Retinal pigment epithelial cell (primary cell): Measurements from ENCODE around the gene PSEN1.

Experiments used
- DNase-seq: peaks from one replicate; pipeline ENCODE4 v3.0.0-alpha.2; 2010; ENCODE audit warnings: low read depth
- H3K4me3 ChIP-seq: 2 replicates; pipeline ENCODE4 v1.5.1; 2011; ENCODE audit warnings: mild to moderate bottlenecking, low read length, control low read depth, moderate library complexity
- TF ChIP-seq, protein P1 (sequence below): conservative IDR thresholded peaks from 2 replicates; pipeline ENCODE4 v1.5.1; 2011; ENCODE audit warnings: low read depth, low read length, control low read depth, inconsistent platforms

The PSEN1 gene

GRCh38 chr14:73246387-73247150 is 110.3 kb downstream of the PSEN1 start:
- DNase-seq: no peak
- H3K4me3 ChIP-seq: peak overlapping the region; percentile 58
- TF ChIP-seq, protein P1, sequence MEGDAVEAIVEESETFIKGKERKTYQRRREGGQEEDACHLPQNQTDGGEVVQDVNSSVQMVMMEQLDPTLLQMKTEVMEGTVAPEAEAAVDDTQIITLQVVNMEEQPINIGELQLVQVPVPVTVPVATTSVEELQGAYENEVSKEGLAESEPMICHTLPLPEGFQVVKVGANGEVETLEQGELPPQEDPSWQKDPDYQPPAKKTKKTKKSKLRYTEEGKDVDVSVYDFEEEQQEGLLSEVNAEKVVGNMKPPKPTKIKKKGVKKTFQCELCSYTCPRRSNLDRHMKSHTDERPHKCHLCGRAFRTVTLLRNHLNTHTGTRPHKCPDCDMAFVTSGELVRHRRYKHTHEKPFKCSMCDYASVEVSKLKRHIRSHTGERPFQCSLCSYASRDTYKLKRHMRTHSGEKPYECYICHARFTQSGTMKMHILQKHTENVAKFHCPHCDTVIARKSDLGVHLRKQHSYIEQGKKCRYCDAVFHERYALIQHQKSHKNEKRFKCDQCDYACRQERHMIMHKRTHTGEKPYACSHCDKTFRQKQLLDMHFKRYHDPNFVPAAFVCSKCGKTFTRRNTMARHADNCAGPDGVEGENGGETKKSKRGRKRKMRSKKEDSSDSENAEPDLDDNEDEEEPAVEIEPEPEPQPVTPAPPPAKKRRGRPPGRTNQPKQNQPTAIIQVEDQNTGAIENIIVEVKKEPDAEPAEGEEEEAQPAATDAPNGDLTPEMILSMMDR: no peak

GRCh38 chr14:73248108-73248868 is 112.0 kb downstream of the PSEN1 start:
- TF ChIP-seq, protein P1: no peak
- no peak for DNase-seq
- H3K4me3 ChIP-seq: no peak overlapping the region

GRCh38 chr14:73249108-73249507 is 112.8 kb downstream of the PSEN1 start:
- H3K4me3 ChIP-seq: no peak overlapping the region
- no peak for DNase-seq
- TF ChIP-seq, protein P1: no peak

GRCh38 chr14:73249564-73250316 is 113.4 kb downstream of the PSEN1 start:
- TF ChIP-seq, protein P1: no peak
- DNase-seq: no peak
- H3K4me3 ChIP-seq: no peak overlapping the region

DNA sequence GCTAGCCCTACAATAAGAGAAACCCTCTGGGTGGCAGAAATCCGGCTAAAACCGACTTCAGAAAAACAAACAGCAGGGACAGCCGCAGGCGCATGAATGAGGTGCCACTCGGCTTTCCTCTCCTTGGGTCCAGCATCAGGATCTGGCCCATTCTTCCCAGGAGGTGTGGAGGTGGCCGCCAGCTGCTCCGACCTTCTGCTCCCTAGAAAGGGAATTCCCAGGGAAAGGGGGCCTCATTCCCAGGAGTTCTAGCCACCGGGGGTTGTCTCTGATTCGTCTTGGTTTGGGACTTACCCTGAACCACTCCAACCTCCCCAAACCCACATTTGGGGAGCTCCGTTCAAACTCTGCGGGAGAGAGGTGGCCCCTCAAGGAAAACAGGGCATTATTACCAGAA is 114.0 kb downstream of the PSEN1 start:
- H3K4me3 ChIP-seq: no peak overlapping the region
- TF ChIP-seq, protein P1: no peak
- DNase-seq: no peak

GRCh38 chr14:73250781-73251500 is 114.6 kb downstream of the PSEN1 start:
- no peak for DNase-seq
- TF ChIP-seq, protein P1: no peak
- H3K4me3 ChIP-seq: no peak overlapping the region
